Vagina (tissue), 2 donors: ENCODE results near the gene B4GALT1.

Experiments
- CTCF ChIP-seq, 3 experiments: fragments of 450-650 bp in 2 of 3; fragments of 200-600 bp in 1 of 3; sonication (generic) in 1 of 3; IDR thresholded peaks; one replicate each; pipeline ENCODE4 v1.5.1; 2017 to 2019; ENCODE audit warnings: antibody characterized with exemption in 3 of 3, mild to moderate bottlenecking in 2 of 3, moderate library complexity in 2 of 3
- POLR2A ChIP-seq, 2 donors: fragments of 450-650 bp; IDR thresholded peaks; one replicate each; pipeline ENCODE4 v1.6.1; 2017; ENCODE audit warnings: antibody characterized with exemption in 2 of 2, mild to moderate bottlenecking in 2 of 2, moderate library complexity in 2 of 2
- POLR2AphosphoS5 ChIP-seq, 2 donors: sonication (generic); formaldehyde crosslinking; IDR thresholded peaks; one replicate each; pipeline ENCODE4 v1.9.0; 2017; ENCODE audit warnings: antibody characterized with exemption in 2 of 2, mild to moderate bottlenecking in 2 of 2, low read depth in 1 of 2; ENCODE audit not compliant: insufficient read depth in 1 of 2

- TF ChIP-seq CTCF (IDR thresholded peaks at IDR 0.05) (no peak), POLR2AphosphoS5 (IDR thresholded peaks at IDR 0.05; ENCODE audit: insufficient read depth in 1 of 2, low read depth in 1 of 2) (no peak), POLR2A (IDR thresholded peaks at IDR 0.05) (no peak)
These were observed 15.5 kb downstream of the B4GALT1 start for GRCh38 chr9:33151601-33152000.
